B cell (primary cell): ENCODE data around the gene CASTOR1. TPM values are rescaled to one million over a fixed set of nuclear protein-coding genes. Genes with fewer than 3 reads are reported as not detected.

ENCODE experiments used
- ATAC-seq: fragments of 200-7000 bp; cut with Tn5 transposase; one replicate; pipeline ENCODE4 v1.10.0; 2021; ENCODE audit warnings: low read depth, mild to moderate bottlenecking, moderate number of reproducible peaks, moderate library complexity
- CTCF ChIA-PET: fragments of 350-600 bp; sonication (Branson Sonifier 250); formaldehyde crosslinking; loops from one replicate; lab custom pipeline; 2021; ENCODE audit warnings: antibody characterized with exemption, inconsistent platforms; lab: Charles Lee
- POLR2A ChIA-PET: fragments of 350-600 bp; sonication (Branson Sonifier 250); formaldehyde crosslinking; loops from one replicate; lab custom pipeline; 2021; ENCODE audit warnings: antibody characterized with exemption; lab: Charles Lee
- DNase-seq: peaks from one replicate; pipeline ENCODE4 v3.0.0; 2013
- H2AFZ ChIP-seq: 2 replicates; pipeline ENCODE4 v1.6.1; 2012; ENCODE audit warnings: mild to moderate bottlenecking, low read depth, low read length; ENCODE audit not compliant: insufficient read depth, poor library complexity, severe bottlenecking
- H3K27ac ChIP-seq, 2 donors: 1 replicate in 1 of 2; 2 replicates in 1 of 2; pipeline ENCODE4 v1.5.1; 2012 to 2013; ENCODE audit warnings: low read length in 2 of 2, mild to moderate bottlenecking in 2 of 2, moderate library complexity in 1 of 2
- H3K27me3 ChIP-seq, 4 experiments: fragments of 200-600 bp in 1 of 4; sonication (generic) in 1 of 4; replicated peaks in 1 of 4; 1 replicate in 2 of 4; 2 replicates in 2 of 4; pipeline versions ENCODE4 v1.6.1 to v1.7.0; 2013 to 2016; ENCODE audit warnings: low read length in 3 of 4, mild to moderate bottlenecking in 2 of 4, mixed read lengths in 1 of 4, moderate library complexity in 1 of 4; ENCODE audit not compliant: insufficient read depth in 4 of 4, control insufficient read depth in 3 of 4; ENCODE audit errors: control extremely low read depth in 1 of 4
- H3K36me3 ChIP-seq, 2 experiments: replicated peaks in 1 of 2; 1 replicate in 1 of 2; 2 replicates in 1 of 2; pipeline versions ENCODE4 v1.6.1 to v1.7.1; 2013; ENCODE audit warnings: low read length in 1 of 2; ENCODE audit not compliant: insufficient read depth in 2 of 2, control insufficient read depth in 1 of 2; ENCODE audit errors: control extremely low read depth in 1 of 2, extremely low read depth in 1 of 2
- H3K4me1 ChIP-seq, 2 donors: fragments of 200-600 bp in 1 of 2; sonication (generic) in 1 of 2; 1 replicate in 1 of 2; 2 replicates in 1 of 2; pipeline versions ENCODE4 v1.5.1 to v1.6.1; 2013 to 2017; ENCODE audit warnings: low read length in 2 of 2; ENCODE audit not compliant: control insufficient read depth in 2 of 2, insufficient read depth in 2 of 2
- H3K4me2 ChIP-seq: replicated peaks from 2 replicates; pipeline ENCODE3; 2012; ENCODE audit warnings: mild to moderate bottlenecking, low read depth, low read length; ENCODE audit not compliant: poor library complexity, severe bottlenecking
- H3K4me3 ChIP-seq, 5 experiments: fragments of 200-600 bp in 1 of 5; sonication (generic) in 1 of 5; 1 replicate in 3 of 5; 2 replicates in 2 of 5; pipeline versions ENCODE4 v1.5.1 to v1.7.0; 2011 to 2016; ENCODE audit warnings: low read length in 4 of 5, mild to moderate bottlenecking in 4 of 5, low read depth in 2 of 5, control low read depth in 1 of 5, moderate library complexity in 1 of 5; ENCODE audit not compliant: insufficient read depth in 1 of 5; ENCODE audit errors: control extremely low read depth in 1 of 5, extremely low read depth in 1 of 5
- H3K79me2 ChIP-seq: fragments of 200-600 bp; sonication (generic); one replicate; pipeline ENCODE4 v1.6.0; 2016; ENCODE audit warnings: low read length; ENCODE audit not compliant: control insufficient read depth, insufficient read depth
- H3K9ac ChIP-seq: fragments of 200-600 bp; sonication (generic); 2 replicates; pipeline ENCODE4 v1.6.1; 2017; ENCODE audit warnings: mild to moderate bottlenecking, low read length, moderate library complexity
- H3K9me3 ChIP-seq, 3 donors: one replicate each; pipeline versions ENCODE4 v1.6.1 to v1.7.1; 2013; ENCODE audit warnings: low read length in 2 of 3; ENCODE audit not compliant: control insufficient read depth in 2 of 3, insufficient read depth in 1 of 3; ENCODE audit errors: control extremely low read depth in 1 of 3
- H4K20me1 ChIP-seq: 2 replicates; pipeline ENCODE4 v1.6.0; 2012; ENCODE audit warnings: mild to moderate bottlenecking, low read length; ENCODE audit not compliant: insufficient read depth, control insufficient read depth, poor library complexity, severe bottlenecking
- H3K27ac Mint-ChIP-seq: one replicate; pipeline ENCODE4 v1.8.0; 2021; ENCODE audit warnings: mixed read lengths
- H3K27me3 Mint-ChIP-seq: one replicate; pipeline ENCODE4 v1.8.0; 2021; ENCODE audit warnings: mixed read lengths
- H3K4me1 Mint-ChIP-seq: one replicate; pipeline ENCODE4 v1.8.0; 2021; ENCODE audit warnings: mixed read lengths
- H3K4me3 Mint-ChIP-seq: one replicate; pipeline ENCODE4 v1.8.0; 2021; ENCODE audit warnings: mixed read lengths
- H3K9me3 Mint-ChIP-seq: one replicate; pipeline ENCODE4 v1.8.0; 2022; ENCODE audit warnings: mixed read lengths; ENCODE audit not compliant: insufficient read depth
- EZH2 ChIP-seq: IDR thresholded peaks from 2 replicates; pipeline ENCODE4 v1.6.1; 2012; ENCODE audit warnings: borderline replicate concordance, low read depth, mild to moderate bottlenecking, moderate library complexity, low read length; ENCODE audit not compliant: insufficient read depth, poor library complexity, severe bottlenecking
- WGBS: methylation state at CpG from one replicate; pipeline ENCODE4 v1.1.5; 2013; ENCODE audit warnings: missing lambda C conversion rate; ENCODE audit not compliant: insufficient coverage; 5-methylcytosine and 5-hydroxymethylcytosine counted together
- intact Hi-C: fragments of 100-400 bp; cut with micrococcal nuclease; formaldehyde crosslinking; loops from one replicate; pipeline ENCODE4 v1.10.0; 2022
- polyA plus RNA-seq: library from polyadenylated mRNA; depleted of rRNA; stranded (reverse); fragments of >200 nt; gene quantifications from 2 replicates; pipeline ENCODE4 v1.2.3, GENCODE V29; 2012
- total RNA-seq, 2 donors: library from RNA; stranded (reverse); fragments of 120-200 nt in 1 of 2; gene quantifications; 1 replicate in 1 of 2; 2 replicates in 1 of 2; pipeline versions ENCODE4 v1.2.3 to v1.2.4, GENCODE V29; 2013 to 2022
- TF ChIP-seq, protein P1 (sequence below): fragments of 200-600 bp; IDR thresholded peaks from one replicate; pipeline ENCODE4 v1.8.0; 2022; ENCODE audit warnings: antibody characterized with exemption, mild to moderate bottlenecking

Gene CASTOR1
- total and polyA plus RNA-seq, 2 donors (not counting 1 experiment from before 2014, with no cell fraction given): 16.3 to 18.4 TPM

DNA sequence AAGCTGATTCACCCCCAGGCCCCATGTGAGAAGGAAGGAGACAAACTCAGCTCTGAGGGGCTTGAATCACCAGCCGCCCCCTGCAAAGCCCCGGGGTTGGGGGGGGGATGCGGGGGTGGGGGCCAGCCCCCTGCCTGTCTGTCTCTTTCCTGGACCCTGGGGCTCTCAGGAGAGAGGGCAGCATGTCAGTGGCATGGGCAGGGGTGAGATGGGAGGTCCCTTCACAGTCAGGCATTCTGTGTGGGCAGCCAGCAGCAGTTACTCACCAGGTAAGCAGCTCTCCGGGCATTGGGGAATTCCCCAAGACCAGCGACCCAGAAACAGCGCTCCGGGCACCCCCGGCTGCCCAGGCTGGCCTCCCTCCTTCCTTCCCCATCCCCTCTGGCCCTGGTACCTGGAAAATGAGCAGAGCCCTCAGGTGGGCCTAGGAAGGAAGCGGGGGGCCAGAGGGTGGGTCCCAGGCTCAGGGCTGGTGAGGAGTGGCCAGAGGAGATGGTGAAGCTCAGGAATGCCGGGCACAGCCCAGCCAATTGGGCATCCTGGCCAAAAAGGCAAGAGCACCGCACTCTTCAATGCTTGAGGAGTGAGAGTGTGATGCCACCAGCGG is 38.5 kb downstream of the CASTOR1 start:
- TF ChIP-seq, protein P1, sequence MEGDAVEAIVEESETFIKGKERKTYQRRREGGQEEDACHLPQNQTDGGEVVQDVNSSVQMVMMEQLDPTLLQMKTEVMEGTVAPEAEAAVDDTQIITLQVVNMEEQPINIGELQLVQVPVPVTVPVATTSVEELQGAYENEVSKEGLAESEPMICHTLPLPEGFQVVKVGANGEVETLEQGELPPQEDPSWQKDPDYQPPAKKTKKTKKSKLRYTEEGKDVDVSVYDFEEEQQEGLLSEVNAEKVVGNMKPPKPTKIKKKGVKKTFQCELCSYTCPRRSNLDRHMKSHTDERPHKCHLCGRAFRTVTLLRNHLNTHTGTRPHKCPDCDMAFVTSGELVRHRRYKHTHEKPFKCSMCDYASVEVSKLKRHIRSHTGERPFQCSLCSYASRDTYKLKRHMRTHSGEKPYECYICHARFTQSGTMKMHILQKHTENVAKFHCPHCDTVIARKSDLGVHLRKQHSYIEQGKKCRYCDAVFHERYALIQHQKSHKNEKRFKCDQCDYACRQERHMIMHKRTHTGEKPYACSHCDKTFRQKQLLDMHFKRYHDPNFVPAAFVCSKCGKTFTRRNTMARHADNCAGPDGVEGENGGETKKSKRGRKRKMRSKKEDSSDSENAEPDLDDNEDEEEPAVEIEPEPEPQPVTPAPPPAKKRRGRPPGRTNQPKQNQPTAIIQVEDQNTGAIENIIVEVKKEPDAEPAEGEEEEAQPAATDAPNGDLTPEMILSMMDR: no peak
- ChIA-PET POLR2A (no interaction called here), CTCF (interaction anchor here (0.9 to 1.7 kb wide), 3 partner anchors 13 to 142 kb away, joined by 3 read pairs; no protein-coding TSS in a partner anchor)
- Mint-ChIP-seq H3K27ac (no peak overlapping the region), H3K4me1 (peaks cover 11% of the 10 kb centered on the region), H3K4me3 (no peak overlapping the region), H3K27me3 (peaks cover 31% of the 10 kb centered on the region), H3K9me3 (no peaks in the 10 kb centered on the region)
- peaks cover 13 to 17% of the 10 kb centered on the region in 2 donors for H3K4me1 ChIP-seq
- no peak overlapping the region for H3K4me3 ChIP-seq
- intact Hi-C loops: no loop called here
- H2AFZ ChIP-seq: no peak overlapping the region
- ATAC-seq (no peak), DNase-seq (no peak)
- 82% methylated on average over 5 of the region's 12 CpGs for WGBS
- no peak overlapping the region for H3K27ac ChIP-seq
- no peak overlapping the region for H3K4me2 ChIP-seq
- no peaks in the 10 kb centered on the region for H3K79me2 ChIP-seq
- H3K9me3 ChIP-seq: peaks cover 0 to 3% (median 0%) of the 10 kb centered on the region in 3 donors
- no peaks in the 10 kb centered on the region for H4K20me1 ChIP-seq
- H3K36me3 ChIP-seq: no peaks in the 10 kb centered on the region
- peaks cover 0 to 38% (median 17%) of the 10 kb centered on the region in 4 experiments for H3K27me3 ChIP-seq
- no peak overlapping the region for H3K9ac ChIP-seq

DNA sequence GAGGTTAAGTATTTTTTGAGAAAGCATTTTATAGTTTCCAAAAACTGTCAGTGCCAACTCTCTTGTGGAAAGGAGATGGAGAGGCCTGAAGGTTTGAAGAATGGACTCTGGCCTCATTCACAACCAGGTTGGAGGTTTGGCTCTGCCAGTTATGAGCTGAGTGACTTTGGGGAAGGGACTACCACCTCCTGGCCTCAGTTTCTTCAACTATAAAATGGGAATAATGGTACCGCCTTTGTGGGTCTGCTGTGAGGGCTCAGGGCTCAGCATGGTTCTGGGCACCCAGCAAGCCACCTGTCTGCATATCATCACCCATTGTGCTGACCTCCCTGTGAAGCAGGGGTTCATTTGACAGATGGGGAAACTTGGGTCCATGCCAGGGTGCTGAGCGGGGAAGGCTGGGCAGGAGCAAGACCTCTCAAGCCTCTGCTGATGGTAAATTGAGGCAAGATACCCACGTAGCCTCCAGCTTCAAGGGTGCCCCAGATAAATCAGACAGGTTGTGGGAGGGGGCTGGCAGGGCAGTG is 39.2 kb downstream of the CASTOR1 start:
- ATAC-seq: no peak
- peaks cover 0 to 4% (median 0%) of the 10 kb centered on the region in 3 donors for H3K9me3 ChIP-seq
- H3K9ac ChIP-seq: no peak overlapping the region
- TF ChIP-seq EZH2: no peak
- TF ChIP-seq, protein P1: no peak
- no peak overlapping the region for H3K27ac ChIP-seq
- ChIA-PET POLR2A (interaction anchor here (0.6 kb wide), 1 partner anchor 144 kb away, joined by 6 read pairs; no protein-coding TSS in a partner anchor), CTCF (interaction anchor here (0.9 to 1.7 kb wide), 2 partner anchors 12 to 38 kb away, joined by 3 read pairs; no protein-coding TSS in a partner anchor)
- no peaks in the 10 kb centered on the region for H4K20me1 ChIP-seq
- no peak for DNase-seq
- H3K27me3 Mint-ChIP-seq: peaks cover 34% of the 10 kb centered on the region
- no peak overlapping the region for H3K27ac Mint-ChIP-seq
- peaks cover 0 to 42% (median 19%) of the 10 kb centered on the region in 4 experiments for H3K27me3 ChIP-seq
- H3K79me2 ChIP-seq: no peaks in the 10 kb centered on the region
- H3K4me3 ChIP-seq: no peak overlapping the region
- peaks cover 14 to 20% of the 10 kb centered on the region in 2 donors for H3K4me1 ChIP-seq
- H2AFZ ChIP-seq: no peak overlapping the region
- peaks cover 13% of the 10 kb centered on the region for H3K4me1 Mint-ChIP-seq
- no peaks in the 10 kb centered on the region for H3K36me3 ChIP-seq
- no peak overlapping the region for H3K4me2 ChIP-seq
- 82% methylated on average over 2 of the region's 3 CpGs for WGBS
- H3K4me3 Mint-ChIP-seq: no peak overlapping the region
- H3K9me3 Mint-ChIP-seq: no peaks in the 10 kb centered on the region
- intact Hi-C loops: no loop called here
